Activated CD8-positive, alpha-beta T cell treated with anti-CD3 and anti-CD28 coated beads for 36 hours (primary cell): ENCODE results near the gene TAF11. TPM values are rescaled to one million over a fixed set of nuclear protein-coding genes. Genes with fewer than 3 reads are reported as not detected.
A peak's percentile ranks its signal among the peaks of the same experiment; 100 is the strongest.
"Not testable (repeated sequence)": the region's sequence is repeated elsewhere in the genome, so short reads cannot be mapped to it uniquely, and the experiment has no call there.

ENCODE experiments used
- ATAC-seq: fragments of 200-7000 bp; cut with Tn5 transposase; one replicate; pipeline ENCODE4 v1.10.0; 2021; ENCODE audit warnings: mild to moderate bottlenecking, moderate library complexity
- CTCF ChIA-PET: fragments of 350-600 bp; sonication (Branson Sonifier 250); formaldehyde crosslinking; loops from one replicate; lab custom pipeline; 2021; ENCODE audit warnings: antibody characterized with exemption; lab: Charles Lee
- POLR2A ChIA-PET: fragments of 350-600 bp; sonication (Branson Sonifier 250); formaldehyde crosslinking; loops from one replicate; lab custom pipeline; 2021; ENCODE audit warnings: antibody characterized with exemption; lab: Charles Lee
- DNase-seq: peaks from one replicate; pipeline ENCODE4 v3.0.0-alpha.2; 2020
- H3K27ac Mint-ChIP-seq: one replicate; pipeline ENCODE4 v1.8.0; 2021; ENCODE audit warnings: mild to moderate bottlenecking, mixed read lengths
- H3K27me3 Mint-ChIP-seq: one replicate; pipeline ENCODE4 v1.8.0; 2021; ENCODE audit warnings: mixed read lengths
- H3K36me3 Mint-ChIP-seq: one replicate; pipeline ENCODE4 v1.8.0; 2021; ENCODE audit warnings: low read depth, mixed read lengths
- H3K4me1 Mint-ChIP-seq: one replicate; pipeline ENCODE4 v1.8.0; 2021; ENCODE audit warnings: low read depth, mixed read lengths
- H3K4me3 Mint-ChIP-seq: one replicate; pipeline ENCODE4 v1.8.0; 2021; ENCODE audit warnings: mild to moderate bottlenecking, moderate library complexity, mixed read lengths
- H3K9me3 Mint-ChIP-seq: one replicate; pipeline ENCODE4 v1.8.0; 2021; ENCODE audit warnings: mixed read lengths
- intact Hi-C: fragments of 100-400 bp; cut with micrococcal nuclease; formaldehyde crosslinking; loops from one replicate; pipeline ENCODE4 v1.10.0; 2022
- total RNA-seq, 2 experiments: library from RNA; stranded (reverse); gene quantifications; one replicate each; pipeline ENCODE4 v1.2.3, GENCODE V29; 2021
- TF ChIP-seq, protein P1 (sequence below): fragments of 200-600 bp; IDR thresholded peaks from one replicate; pipeline ENCODE4 v1.8.0; 2022; ENCODE audit warnings: antibody characterized with exemption, mild to moderate bottlenecking

Gene TAF11, protein sequence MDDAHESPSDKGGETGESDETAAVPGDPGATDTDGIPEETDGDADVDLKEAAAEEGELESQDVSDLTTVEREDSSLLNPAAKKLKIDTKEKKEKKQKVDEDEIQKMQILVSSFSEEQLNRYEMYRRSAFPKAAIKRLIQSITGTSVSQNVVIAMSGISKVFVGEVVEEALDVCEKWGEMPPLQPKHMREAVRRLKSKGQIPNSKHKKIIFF
- total RNA-seq = 10 to 100 TPM; 29.3 to 29.4 TPM

DNA sequence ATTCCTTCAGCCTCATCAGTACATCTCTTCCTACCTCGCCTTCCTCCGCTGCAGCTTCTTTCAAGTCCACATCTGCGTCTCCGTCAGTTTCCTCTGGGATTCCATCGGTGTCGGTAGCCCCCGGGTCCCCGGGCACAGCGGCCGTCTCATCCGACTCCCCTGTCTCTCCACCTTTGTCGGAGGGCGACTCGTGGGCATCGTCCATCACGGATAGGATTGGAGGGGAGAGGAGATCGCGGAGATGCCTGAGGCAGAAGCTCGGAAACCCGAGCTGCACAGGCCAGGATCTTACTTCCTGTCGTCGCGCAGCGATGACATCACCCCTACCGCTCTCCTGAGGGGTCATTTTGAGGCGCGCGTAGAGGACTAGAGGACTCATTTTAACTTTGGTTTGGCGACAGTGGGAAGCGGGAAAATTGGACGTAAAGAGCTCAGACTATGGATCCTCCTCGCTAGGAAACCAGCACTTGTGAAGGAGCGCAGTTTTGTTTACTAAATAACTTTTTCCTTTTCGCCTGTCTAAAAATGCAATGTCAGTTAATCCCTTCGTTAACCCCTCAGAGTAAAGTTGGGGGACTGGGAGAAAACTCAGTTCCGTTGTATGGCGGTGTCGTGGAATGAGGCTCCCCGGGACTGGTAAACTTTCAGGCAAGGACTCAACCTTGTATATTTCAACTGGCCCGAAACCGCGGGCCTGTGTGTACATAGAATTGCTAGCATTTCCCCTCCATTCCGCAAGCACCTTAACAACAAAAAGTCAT lies at the start of gene TAF11:
TSS of gene TAF11 (minus strand) at position 290 of the 761 bp plus-strand sequence. CDS start at position 205, 85 bp downstream.
- peak within 1 kb of the TSS; percentile 100 for H3K4me3 Mint-ChIP-seq
- H3K4me1 Mint-ChIP-seq = peaks cover 34% of the 10 kb centered on the region
- TF ChIP-seq, protein P1, sequence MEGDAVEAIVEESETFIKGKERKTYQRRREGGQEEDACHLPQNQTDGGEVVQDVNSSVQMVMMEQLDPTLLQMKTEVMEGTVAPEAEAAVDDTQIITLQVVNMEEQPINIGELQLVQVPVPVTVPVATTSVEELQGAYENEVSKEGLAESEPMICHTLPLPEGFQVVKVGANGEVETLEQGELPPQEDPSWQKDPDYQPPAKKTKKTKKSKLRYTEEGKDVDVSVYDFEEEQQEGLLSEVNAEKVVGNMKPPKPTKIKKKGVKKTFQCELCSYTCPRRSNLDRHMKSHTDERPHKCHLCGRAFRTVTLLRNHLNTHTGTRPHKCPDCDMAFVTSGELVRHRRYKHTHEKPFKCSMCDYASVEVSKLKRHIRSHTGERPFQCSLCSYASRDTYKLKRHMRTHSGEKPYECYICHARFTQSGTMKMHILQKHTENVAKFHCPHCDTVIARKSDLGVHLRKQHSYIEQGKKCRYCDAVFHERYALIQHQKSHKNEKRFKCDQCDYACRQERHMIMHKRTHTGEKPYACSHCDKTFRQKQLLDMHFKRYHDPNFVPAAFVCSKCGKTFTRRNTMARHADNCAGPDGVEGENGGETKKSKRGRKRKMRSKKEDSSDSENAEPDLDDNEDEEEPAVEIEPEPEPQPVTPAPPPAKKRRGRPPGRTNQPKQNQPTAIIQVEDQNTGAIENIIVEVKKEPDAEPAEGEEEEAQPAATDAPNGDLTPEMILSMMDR = no peak
- H3K27ac Mint-ChIP-seq = peak within 1 kb of the TSS; percentile 99
- no peaks in the 10 kb centered on the region for H3K9me3 Mint-ChIP-seq
- intact Hi-C loops = no loop called here
- CTCF ChIA-PET = interaction anchor here (0.7 to 1.6 kb wide), 10 partner anchors 9 to 252 kb away, joined by 3 to 4 read pairs (median 3); partner anchors contain the start of gene SNRPC
- H3K27me3 Mint-ChIP-seq = no peaks in the 10 kb centered on the region
- ATAC-seq = peak; percentile 84
- DNase-seq = peak; percentile 96
- peaks cover 19% of the 10 kb centered on the region for H3K36me3 Mint-ChIP-seq
- POLR2A ChIA-PET = interaction anchor here (0.6 to 2.4 kb wide), 16 partner anchors 9 to 498 kb away, joined by 3 to 16 read pairs (median 4); partner anchors contain the start of genes BLTP3A, ILRUN, SNRPC and ZNF76

DNA sequence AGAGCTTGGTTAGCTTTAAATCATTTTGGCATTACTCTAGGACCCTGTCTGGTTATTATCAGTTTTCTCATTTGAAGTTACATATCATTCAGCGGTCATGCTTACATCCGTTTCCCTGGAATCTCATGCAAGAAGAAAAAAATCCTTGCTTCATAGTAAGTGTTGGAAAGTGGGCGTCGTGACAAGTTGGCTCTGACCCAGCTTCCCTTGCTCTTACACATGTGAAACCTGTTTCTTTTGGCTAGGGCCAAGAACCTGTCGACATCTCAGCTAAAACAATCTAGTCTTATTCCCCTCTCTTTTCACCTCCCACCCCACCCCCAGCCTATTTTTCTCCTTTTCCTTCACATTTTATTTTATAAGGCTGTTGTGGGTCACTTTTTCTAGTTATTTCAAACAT lies 46.7 kb upstream of the TAF11 start:
- Mint-ChIP-seq H3K4me3 (no peak overlapping the region), H3K27me3 (no peaks in the 10 kb centered on the region), H3K4me1 (peaks cover 2% of the 10 kb centered on the region), H3K9me3 (no peaks in the 10 kb centered on the region), H3K36me3 (no peaks in the 10 kb centered on the region), H3K27ac (no peak overlapping the region)
- ATAC-seq = no peak
- ChIA-PET CTCF (interaction anchor here (0.9 to 1.0 kb wide), 2 partner anchors 52 to 306 kb away, joined by 3 read pairs; no protein-coding TSS in a partner anchor), POLR2A (interaction anchor here (1.2 kb wide), 1 partner anchor 12 kb away, joined by 3 read pairs; no protein-coding TSS in a partner anchor)
- intact Hi-C loops = no loop called here
- DNase-seq = no peak
- TF ChIP-seq, protein P1 = no peak

DNA sequence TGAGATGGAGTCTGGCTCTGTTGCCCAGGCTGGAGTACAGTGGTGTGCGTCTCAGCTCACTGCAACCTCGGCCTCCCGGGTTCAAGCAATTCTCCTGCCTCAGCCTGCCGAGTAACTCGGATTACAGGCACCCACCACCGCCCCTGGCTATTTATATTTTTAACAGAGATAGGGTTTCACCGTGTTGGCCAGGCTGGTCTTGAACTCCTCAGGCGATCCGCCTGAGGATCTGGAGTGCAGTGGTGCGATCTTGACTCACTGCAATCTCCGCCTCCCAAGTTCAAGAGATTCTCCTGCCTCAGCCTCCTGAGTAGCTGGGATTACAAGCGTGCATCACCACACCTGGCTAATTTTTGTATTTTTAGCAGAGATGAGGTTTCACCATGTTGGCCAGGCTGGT lies 44.4 kb upstream of the TAF11 start:
- H3K36me3 Mint-ChIP-seq, H3K4me1 Mint-ChIP-seq, intact Hi-C loops, ATAC-seq, H3K27me3 Mint-ChIP-seq, DNase-seq, H3K9me3 Mint-ChIP-seq, H3K4me3 Mint-ChIP-seq, H3K27ac Mint-ChIP-seq: not testable (repeated sequence)
- CTCF ChIA-PET = interaction anchor here (1.6 kb wide), 1 partner anchor 54 kb away, joined by 4 read pairs; no protein-coding TSS in a partner anchor
- POLR2A ChIA-PET = interaction anchor here (0.6 kb wide), 1 partner anchor 170 kb away, joined by 3 read pairs; no protein-coding TSS in a partner anchor

DNA sequence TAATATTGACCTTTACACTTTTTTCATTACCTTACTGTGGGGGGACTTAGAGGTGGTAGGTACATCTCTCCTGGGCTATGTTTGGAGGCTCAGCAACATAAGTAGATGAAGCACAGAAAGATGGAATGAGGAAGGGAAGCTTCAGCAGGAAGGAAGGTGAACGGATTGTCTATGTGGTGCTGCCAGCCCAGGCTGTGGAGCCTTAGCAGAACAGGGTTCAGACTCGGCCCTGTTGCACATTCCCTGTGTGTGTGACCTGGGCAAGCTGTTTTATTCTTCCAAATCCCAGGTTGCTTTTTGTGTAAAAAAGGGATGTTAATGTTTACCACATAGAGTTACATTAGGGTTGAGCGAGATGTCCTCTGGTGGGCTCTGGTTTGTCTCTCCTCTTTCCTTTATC lies 42.4 kb upstream of the TAF11 start:
- TF ChIP-seq, protein P1 = no peak
- Mint-ChIP-seq H3K36me3 (no peaks in the 10 kb centered on the region), H3K4me3 (no peak overlapping the region), H3K9me3 (no peaks in the 10 kb centered on the region), H3K4me1 (peaks cover 2% of the 10 kb centered on the region), H3K27ac (no peak overlapping the region), H3K27me3 (no peaks in the 10 kb centered on the region)
- intact Hi-C loops = no loop called here
- ATAC-seq = no peak
- DNase-seq = no peak
- POLR2A ChIA-PET = no interaction called here
- CTCF ChIA-PET = no interaction called here

DNA sequence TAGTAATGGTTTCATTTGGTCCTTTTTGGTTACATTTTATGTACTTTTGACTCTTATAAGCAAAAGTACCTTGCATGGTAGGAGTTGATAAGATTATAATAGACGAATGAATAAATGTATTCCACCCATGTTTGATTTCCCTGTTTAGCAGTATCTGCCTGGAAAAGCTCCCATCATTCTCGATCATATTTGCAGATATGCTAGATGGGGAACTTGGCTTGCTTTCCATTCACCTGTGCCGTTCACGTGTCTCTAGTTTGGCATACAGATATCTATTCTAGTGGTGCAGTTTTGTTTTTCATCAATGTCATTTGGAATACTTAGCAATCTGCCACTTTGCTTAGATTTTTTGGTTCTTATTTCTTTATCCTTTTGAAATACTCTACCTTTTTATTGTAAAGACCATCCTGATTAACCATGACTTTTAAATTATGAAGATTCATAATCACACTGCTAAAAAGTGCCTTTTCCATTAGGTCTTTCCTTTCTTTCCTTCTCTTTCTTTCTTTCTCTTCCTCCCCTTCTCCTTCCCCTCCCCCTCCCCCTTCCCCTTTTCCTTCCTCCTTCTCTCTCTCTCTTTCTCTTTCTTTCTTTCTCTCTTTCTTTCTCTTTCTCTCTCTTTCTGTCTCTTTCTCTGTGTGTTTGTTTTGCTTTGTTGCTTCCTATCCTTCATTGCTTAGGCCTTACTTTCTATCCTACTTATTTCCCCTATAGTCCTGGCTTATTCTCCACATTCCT lies 41.6 kb upstream of the TAF11 start:
- H3K9me3 Mint-ChIP-seq = no peaks in the 10 kb centered on the region
- no peak for DNase-seq
- CTCF ChIA-PET = no interaction called here
- no peak overlapping the region for H3K27ac Mint-ChIP-seq
- TF ChIP-seq, protein P1 = no peak
- POLR2A ChIA-PET = no interaction called here
- H3K36me3 Mint-ChIP-seq = no peaks in the 10 kb centered on the region
- no peak for ATAC-seq
- H3K27me3 Mint-ChIP-seq = no peaks in the 10 kb centered on the region
- intact Hi-C loops = no loop called here
- H3K4me3 Mint-ChIP-seq = no peak overlapping the region
- peaks cover 2% of the 10 kb centered on the region for H3K4me1 Mint-ChIP-seq
